RWPE2 (cell line): Measurements from ENCODE around the gene TIMM8B.

Source experiments
- ATAC-seq: fragments of 200-7000 bp; cut with Tn5 transposase; 3 replicates; pipeline ENCODE4 v1.9.1; 2021; ENCODE audit warnings: low read depth
- DNase-seq: peaks from one replicate; pipeline ENCODE4 v3.0.0-alpha.2; 2020; ENCODE audit warnings: low spot score
- H3K27ac ChIP-seq: fragments of 450-650 bp; 2 replicates; pipeline ENCODE4 v1.5.1; 2017; ENCODE audit warnings: mild to moderate bottlenecking; ENCODE audit not compliant: poor library complexity, severe bottlenecking
- H3K27me3 ChIP-seq: fragments of 250-450 bp; sonication (Bioruptor Pico); 2 replicates; pipeline ENCODE4 v1.5.1; 2021; ENCODE audit warnings: mild to moderate bottlenecking, moderate library complexity; ENCODE audit not compliant: insufficient read depth, poor library complexity, severe bottlenecking
- H3K36me3 ChIP-seq: fragments of 250-450 bp; sonication (Bioruptor Pico); 2 replicates; pipeline ENCODE4 v1.5.1; 2020; ENCODE audit warnings: low read depth, mild to moderate bottlenecking, moderate library complexity
- H3K4me1 ChIP-seq: fragments of 250-450 bp; sonication (Bioruptor Pico); 2 replicates; pipeline ENCODE4 v1.5.1; 2021; ENCODE audit warnings: mild to moderate bottlenecking, moderate library complexity; ENCODE audit not compliant: insufficient read depth, poor library complexity, severe bottlenecking
- H3K4me3 ChIP-seq: fragments of 250-450 bp; sonication (Bioruptor Pico); 2 replicates; pipeline ENCODE4 v1.5.1; 2021; ENCODE audit warnings: mild to moderate bottlenecking, moderate library complexity; ENCODE audit not compliant: severe bottlenecking
- H3K9me3 ChIP-seq: fragments of 250-450 bp; sonication (Bioruptor Pico); 2 replicates; pipeline ENCODE4 v1.5.1; 2021; ENCODE audit warnings: mild to moderate bottlenecking, moderate library complexity; ENCODE audit not compliant: severe bottlenecking
- CTCF ChIP-seq: fragments of 450-650 bp; IDR thresholded peaks from one replicate; pipeline ENCODE4 v1.5.1; 2017; ENCODE audit warnings: mild to moderate bottlenecking, moderate library complexity; ENCODE audit not compliant: poor library complexity, severe bottlenecking

TIMM8B gene

GRCh38 chr11:112115386-112115785 is 28.8 kb upstream of the TIMM8B start:
- Histone ChIP-seq H3K9me3 (no peaks in the 10 kb centered on the region), H3K4me1 (peaks cover 8% of the 10 kb centered on the region), H3K27ac (no peak overlapping the region), H3K36me3 (no peaks in the 10 kb centered on the region), H3K27me3 (no peaks in the 10 kb centered on the region), H3K4me3 (no peak overlapping the region)
- DNase-seq (no peak), ATAC-seq (no peak)
- no peak for TF ChIP-seq CTCF

GRCh38 chr11:112114460-112114859 is 27.9 kb upstream of the TIMM8B start:
- ATAC-seq (no peak), DNase-seq (no peak)
- H3K36me3 ChIP-seq = no peaks in the 10 kb centered on the region
- no peak overlapping the region for H3K27ac ChIP-seq
- TF ChIP-seq CTCF = no peak
- H3K4me1 ChIP-seq = peaks cover 2% of the 10 kb centered on the region
- no peak overlapping the region for H3K4me3 ChIP-seq
- no peaks in the 10 kb centered on the region for H3K9me3 ChIP-seq
- no peaks in the 10 kb centered on the region for H3K27me3 ChIP-seq

- Histone ChIP-seq H3K27me3 (no peaks in the 10 kb centered on the region), H3K9me3 (no peaks in the 10 kb centered on the region), H3K4me3 (no peak overlapping the region), H3K36me3 (no peaks in the 10 kb centered on the region), H3K27ac (no peak overlapping the region), H3K4me1 (no peaks in the 10 kb centered on the region)
- peak; percentile 69 for TF ChIP-seq CTCF
- DNase-seq (no peak), ATAC-seq (peak; percentile 59)
Observed at GRCh38 chr11:112113539-112114457, 27.2 kb upstream of the TIMM8B start.

- no peaks in the 10 kb centered on the region for H3K36me3 ChIP-seq
- DNase-seq = no peak
- peak; percentile 81 for ATAC-seq
Observed at GRCh38 chr11:112106070-112106469, 19.5 kb upstream of the TIMM8B start.

More at GRCh38 chr11:112106070-112106469, 19.5 kb upstream of the TIMM8B start:
- H3K4me1 ChIP-seq = peaks cover 7% of the 10 kb centered on the region
- TF ChIP-seq CTCF = no peak
- H3K27me3 ChIP-seq = no peaks in the 10 kb centered on the region
- no peak overlapping the region for H3K27ac ChIP-seq
- no peaks in the 10 kb centered on the region for H3K9me3 ChIP-seq
- H3K4me3 ChIP-seq = no peak overlapping the region
